GM18526 (cell line): Measurements from ENCODE around the gene UTP4.

ENCODE experiments used
- POLR2A ChIP-seq: IDR thresholded peaks from 3 replicates; pipeline ENCODE4 v1.6.1; 2011; ENCODE audit not compliant: insufficient read length; ENCODE audit errors: extremely low read depth

Gene UTP4

DNA sequence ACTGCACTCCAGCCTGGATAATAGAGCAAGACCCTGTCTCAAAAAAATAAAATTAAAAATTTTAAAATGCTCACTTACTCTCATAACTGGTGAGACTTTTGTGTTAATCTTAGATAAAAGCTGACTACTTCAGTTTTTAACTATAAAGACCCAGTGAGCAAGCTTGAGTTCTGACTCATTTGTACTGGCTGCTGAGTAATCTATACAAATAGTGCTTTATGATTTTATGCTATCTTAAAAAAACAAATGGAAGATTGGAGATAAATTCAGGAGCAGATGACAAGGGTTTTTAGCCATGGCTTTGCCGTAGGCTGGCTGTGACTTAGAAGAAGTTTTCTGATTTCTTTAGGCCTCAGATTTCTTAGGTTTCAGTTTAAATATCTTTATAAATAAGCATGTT is 85.0 kb downstream of the UTP4 start:
- TF ChIP-seq POLR2A = no peak
